ENCODE data around the gene CGREF1.

- TF ChIP-seq CTCF (IDR thresholded peaks at IDR 0.05) (no peak), POLR2A (IDR thresholded peaks at IDR 0.05) (no peak)
Observed at GRCh38 chr2:27134781-27135477, 16.0 kb upstream of the CGREF1 start.
